CD4-positive, alpha-beta memory T cell (primary cell): ENCODE measurements around the gene MMP10. TPM values are rescaled to one million over a fixed set of nuclear protein-coding genes. Genes with fewer than 3 reads are reported as not detected.

ENCODE experiments used
- CTCF ChIA-PET: fragments of 350-600 bp; sonication (Branson Sonifier 250); formaldehyde crosslinking; loops from one replicate; lab custom pipeline; 2021; ENCODE audit warnings: inconsistent platforms; ENCODE audit not compliant: partially characterized antibody; lab: Charles Lee
- POLR2A ChIA-PET: fragments of 350-600 bp; sonication (Branson Sonifier 250); formaldehyde crosslinking; loops from one replicate; lab custom pipeline; 2021; ENCODE audit not compliant: partially characterized antibody; lab: Charles Lee
- DNase-seq, 5 donors: peaks; one replicate each; pipeline versions ENCODE4 v3.0.0 to v3.0.0-alpha.2; 2020 to 2022; ENCODE audit warnings: mixed read lengths in 1 of 5
- H3K27ac ChIP-seq: one replicate; pipeline ENCODE4 v1.7.0; 2013; ENCODE audit warnings: low read depth, low read length
- H3K27me3 ChIP-seq: 2 replicates; pipeline ENCODE4 v1.7.0; 2013; ENCODE audit warnings: mild to moderate bottlenecking, low read length, moderate library complexity; ENCODE audit not compliant: insufficient read depth
- H3K36me3 ChIP-seq: 2 replicates; pipeline ENCODE4 v1.7.0; 2013; ENCODE audit warnings: mild to moderate bottlenecking, low read length, moderate library complexity; ENCODE audit not compliant: insufficient read depth
- H3K4me1 ChIP-seq: 2 replicates; pipeline ENCODE4 v1.7.0; 2013; ENCODE audit warnings: mild to moderate bottlenecking, low read length, moderate library complexity; ENCODE audit not compliant: insufficient read depth
- H3K4me3 ChIP-seq, 2 donors: one replicate each; pipeline ENCODE4 v1.7.0; 2013; ENCODE audit warnings: low read length in 2 of 2, mild to moderate bottlenecking in 1 of 2
- H3K9me3 ChIP-seq, 2 donors: one replicate each; pipeline ENCODE4 v1.7.0; 2013; ENCODE audit warnings: low read length in 2 of 2, control low read depth in 1 of 2; ENCODE audit not compliant: control insufficient read depth in 1 of 2
- H3K27ac Mint-ChIP-seq, 7 donors: one replicate each; pipeline ENCODE4 v1.8.0; 2020 to 2021; ENCODE audit warnings: mixed read lengths in 7 of 7, mild to moderate bottlenecking in 6 of 7, inconsistent platforms in 3 of 7, moderate library complexity in 3 of 7
- H3K27me3 Mint-ChIP-seq, 2 donors: one replicate each; pipeline ENCODE4 v1.8.0; 2020 to 2021; ENCODE audit warnings: mixed read lengths in 2 of 2
- H3K36me3 Mint-ChIP-seq, 2 donors: one replicate each; pipeline ENCODE4 v1.8.0; 2020 to 2021; ENCODE audit warnings: mixed read lengths in 2 of 2, inconsistent platforms in 1 of 2, mild to moderate bottlenecking in 1 of 2
- H3K4me1 Mint-ChIP-seq, 4 donors: one replicate each; pipeline ENCODE4 v1.8.0; 2020 to 2021; ENCODE audit warnings: mixed read lengths in 4 of 4, mild to moderate bottlenecking in 1 of 4
- H3K4me3 Mint-ChIP-seq, 8 donors: one replicate each; pipeline ENCODE4 v1.8.0; 2020 to 2021; ENCODE audit warnings: mixed read lengths in 8 of 8, mild to moderate bottlenecking in 7 of 8, moderate library complexity in 6 of 8, inconsistent platforms in 3 of 8
- H3K9me3 Mint-ChIP-seq, 8 donors: one replicate each; pipeline ENCODE4 v1.8.0; 2020 to 2021; ENCODE audit warnings: mixed read lengths in 8 of 8, mild to moderate bottlenecking in 5 of 8, inconsistent platforms in 3 of 8, moderate library complexity in 1 of 8
- intact Hi-C: fragments of 100-400 bp; cut with micrococcal nuclease; formaldehyde crosslinking; loops from one replicate; pipeline ENCODE4 v1.15.1; 2023
- polyA plus RNA-seq, 2 donors: library from polyadenylated mRNA; unstranded; fragments of 300-500 nt; fragmentation: Illumina TruSeq; gene quantifications; one replicate each; pipeline ENCODE4 v1.2.3, GENCODE V29; 2021
- total RNA-seq, 2 experiments: library from RNA; stranded (reverse); gene quantifications; one replicate each; pipeline ENCODE4 v1.2.3, GENCODE V29; 2021

MMP10 gene
- total and polyA plus RNA-seq, 4 experiments from 2014 or later: not detected

GRCh38 chr11:102783016-102783415, 2.6 kb upstream of the MMP10 start:
- no peak overlapping the region for H3K4me3 Mint-ChIP-seq
- H3K9me3 ChIP-seq: no peaks in the 10 kb centered on the region
- no peak overlapping the region for H3K27ac Mint-ChIP-seq
- H3K27ac ChIP-seq: no peak overlapping the region
- peaks cover 4 to 5% of the 10 kb centered on the region in 2 donors for H3K27me3 Mint-ChIP-seq
- H3K4me1 ChIP-seq: no peaks in the 10 kb centered on the region
- H3K36me3 ChIP-seq: no peaks in the 10 kb centered on the region
- H3K9me3 Mint-ChIP-seq: peaks cover 0 to 2% (median 0%) of the 10 kb centered on the region in 8 donors
- H3K4me3 ChIP-seq: no peak overlapping the region
- CTCF ChIA-PET: interaction anchor here (1.0 kb wide), 1 partner anchor 54 kb away, joined by 3 read pairs; no protein-coding TSS in a partner anchor
- H3K36me3 Mint-ChIP-seq: no peaks in the 10 kb centered on the region
- intact Hi-C loops: no loop called here
- no peaks in the 10 kb centered on the region for H3K4me1 Mint-ChIP-seq
- no peak for DNase-seq
- no peaks in the 10 kb centered on the region for H3K27me3 ChIP-seq
- POLR2A ChIA-PET: no interaction called here

DNA sequence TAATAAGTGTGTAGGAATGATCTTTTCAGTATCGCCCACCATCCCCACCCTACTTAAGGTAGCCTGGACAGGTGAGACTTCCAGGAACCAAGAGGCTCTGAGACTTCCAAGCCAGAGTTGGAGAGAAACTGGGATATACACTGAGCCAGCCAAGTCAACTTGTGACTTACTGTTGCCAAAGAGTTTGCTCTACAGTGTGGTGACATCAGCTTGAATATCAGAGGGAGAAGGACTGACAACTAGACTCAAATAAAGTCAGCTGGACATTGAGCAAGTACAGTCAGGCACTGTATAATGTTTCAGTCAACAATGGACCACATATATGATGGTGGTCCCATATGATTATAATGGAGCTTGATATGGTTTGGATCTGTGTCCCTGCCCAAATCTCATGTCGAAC, 1.2 kb upstream of the MMP10 start:
- no peak overlapping the region for H3K4me3 ChIP-seq
- no peaks in the 10 kb centered on the region for H3K4me1 ChIP-seq
- no peak overlapping the region for H3K27ac Mint-ChIP-seq
- peaks cover 5% of the 10 kb centered on the region in 2 donors for H3K27me3 Mint-ChIP-seq
- DNase-seq: no peak
- no peaks in the 10 kb centered on the region for H3K36me3 ChIP-seq
- H3K4me3 Mint-ChIP-seq: no peak overlapping the region
- ChIA-PET POLR2A (no interaction called here), CTCF (no interaction called here)
- no peaks in the 10 kb centered on the region for H3K4me1 Mint-ChIP-seq
- peaks cover 0 to 2% (median 0%) of the 10 kb centered on the region in 8 donors for H3K9me3 Mint-ChIP-seq
- H3K27me3 ChIP-seq: no peaks in the 10 kb centered on the region
- H3K27ac ChIP-seq: no peak overlapping the region
- no peaks in the 10 kb centered on the region for H3K36me3 Mint-ChIP-seq
- intact Hi-C loops: no loop called here
- H3K9me3 ChIP-seq: no peaks in the 10 kb centered on the region

DNA sequence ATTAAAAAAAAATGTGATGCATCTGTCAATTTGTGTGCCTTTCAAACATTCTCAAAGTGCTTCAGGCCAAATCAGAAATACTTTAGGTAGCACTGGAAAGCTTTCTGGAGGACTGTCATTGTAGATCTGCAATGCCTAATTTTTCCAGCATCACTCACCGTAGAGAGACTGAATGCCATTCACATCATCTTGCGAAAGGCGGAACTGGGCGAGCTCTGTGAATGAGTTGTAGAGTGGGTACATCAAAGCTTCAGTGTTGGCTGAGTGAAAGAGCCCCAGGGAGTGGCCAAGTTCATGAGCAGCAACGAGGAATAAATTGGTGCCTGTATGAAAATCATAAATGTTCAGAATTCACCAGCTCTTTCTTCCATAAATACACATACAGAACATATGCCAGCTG, 4.0 kb downstream of the MMP10 start:
- ChIA-PET CTCF (no interaction called here), POLR2A (no interaction called here)
- H3K4me1 ChIP-seq: no peaks in the 10 kb centered on the region
- no peaks in the 10 kb centered on the region for H3K36me3 Mint-ChIP-seq
- no peaks in the 10 kb centered on the region for H3K9me3 ChIP-seq
- H3K27me3 Mint-ChIP-seq: peaks cover 2 to 7% of the 10 kb centered on the region in 2 donors
- intact Hi-C loops: no loop called here
- no peak overlapping the region for H3K27ac Mint-ChIP-seq
- no peaks in the 10 kb centered on the region for H3K9me3 Mint-ChIP-seq
- no peaks in the 10 kb centered on the region for H3K4me1 Mint-ChIP-seq
- no peaks in the 10 kb centered on the region for H3K27me3 ChIP-seq
- H3K27ac ChIP-seq: no peak overlapping the region
- H3K36me3 ChIP-seq: no peaks in the 10 kb centered on the region
- no peak overlapping the region for H3K4me3 ChIP-seq
- DNase-seq: no peak
- H3K4me3 Mint-ChIP-seq: no peak overlapping the region

GRCh38 chr11:102773386-102773785, 7.0 kb downstream of the MMP10 start:
- CTCF ChIA-PET: no interaction called here
- H3K4me1 Mint-ChIP-seq: no peaks in the 10 kb centered on the region
- no peak overlapping the region for H3K4me3 Mint-ChIP-seq
- intact Hi-C loops: no loop called here
- no peak overlapping the region for H3K27ac Mint-ChIP-seq
- DNase-seq: no peak
- H3K27me3 Mint-ChIP-seq: peaks cover 6 to 10% of the 10 kb centered on the region in 2 donors
- H3K27ac ChIP-seq: no peak overlapping the region
- H3K36me3 ChIP-seq: no peaks in the 10 kb centered on the region
- H3K4me1 ChIP-seq: no peaks in the 10 kb centered on the region
- no peaks in the 10 kb centered on the region for H3K9me3 ChIP-seq
- H3K9me3 Mint-ChIP-seq: peaks cover 0 to 2% (median 0%) of the 10 kb centered on the region in 8 donors
- H3K36me3 Mint-ChIP-seq: no peaks in the 10 kb centered on the region
- no peaks in the 10 kb centered on the region for H3K27me3 ChIP-seq
- no peak overlapping the region for H3K4me3 ChIP-seq
- POLR2A ChIA-PET: no interaction called here

DNA sequence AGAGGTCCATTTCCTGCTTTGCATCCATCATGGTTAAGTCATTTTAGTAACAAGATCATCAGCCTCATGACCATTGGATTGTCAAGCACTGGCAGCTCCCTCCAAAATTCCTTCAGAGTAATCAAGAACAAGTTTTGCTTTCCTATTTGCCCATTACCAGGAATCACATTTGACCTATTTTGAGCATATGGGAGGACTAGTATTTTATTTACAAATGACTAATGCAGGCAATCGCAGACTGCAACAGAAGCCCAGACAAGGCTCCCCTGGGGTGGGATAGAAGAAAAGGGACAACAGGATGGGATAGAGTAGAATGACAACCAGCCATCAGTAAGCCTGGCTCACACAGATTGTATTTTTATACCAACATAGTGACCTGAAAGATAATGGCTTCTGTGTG, 9.1 kb downstream of the MMP10 start:
- Mint-ChIP-seq H3K9me3 (peaks cover 0 to 2% (median 0%) of the 10 kb centered on the region in 8 donors), H3K27me3 (peaks cover 9 to 11% of the 10 kb centered on the region in 2 donors), H3K27ac (no peak overlapping the region), H3K4me3 (no peak overlapping the region), H3K4me1 (no peaks in the 10 kb centered on the region), H3K36me3 (no peaks in the 10 kb centered on the region)
- no peak overlapping the region for H3K27ac ChIP-seq
- no peak for DNase-seq
- no peaks in the 10 kb centered on the region for H3K9me3 ChIP-seq
- intact Hi-C loops: no loop called here
- no peaks in the 10 kb centered on the region for H3K4me1 ChIP-seq
- H3K36me3 ChIP-seq: no peaks in the 10 kb centered on the region
- no peak overlapping the region for H3K4me3 ChIP-seq
- ChIA-PET POLR2A (no interaction called here), CTCF (no interaction called here)
- H3K27me3 ChIP-seq: no peaks in the 10 kb centered on the region

DNA sequence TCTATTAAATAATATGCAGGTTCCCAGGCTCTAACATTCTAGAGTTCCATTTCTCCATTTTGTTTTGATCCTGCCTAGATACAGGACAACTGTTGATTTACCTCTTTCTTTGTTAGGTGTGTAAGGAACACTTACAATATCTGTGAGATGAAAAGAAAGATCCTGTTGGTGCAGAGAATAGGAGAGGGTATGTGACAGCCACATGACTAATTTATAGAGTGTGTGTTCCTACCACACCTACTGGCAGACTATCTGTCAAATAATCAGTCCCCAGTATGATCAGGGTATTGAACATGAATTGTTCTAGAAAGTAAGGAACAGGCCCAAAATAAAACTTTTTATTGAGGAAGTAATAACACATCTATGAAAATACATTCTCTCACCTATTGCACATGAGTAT, 10.2 kb downstream of the MMP10 start:
- peaks cover 0 to 2% (median 0%) of the 10 kb centered on the region in 8 donors for H3K9me3 Mint-ChIP-seq
- Histone ChIP-seq H3K9me3 (no peaks in the 10 kb centered on the region), H3K27ac (no peak overlapping the region), H3K4me3 (no peak overlapping the region), H3K36me3 (no peaks in the 10 kb centered on the region), H3K4me1 (no peaks in the 10 kb centered on the region), H3K27me3 (no peaks in the 10 kb centered on the region)
- H3K36me3 Mint-ChIP-seq: no peaks in the 10 kb centered on the region
- ChIA-PET CTCF (no interaction called here), POLR2A (no interaction called here)
- DNase-seq: no peak
- H3K27ac Mint-ChIP-seq: no peak overlapping the region
- no peak overlapping the region for H3K4me3 Mint-ChIP-seq
- H3K4me1 Mint-ChIP-seq: no peaks in the 10 kb centered on the region
- peaks cover 9 to 11% of the 10 kb centered on the region in 2 donors for H3K27me3 Mint-ChIP-seq
- intact Hi-C loops: no loop called here

DNA sequence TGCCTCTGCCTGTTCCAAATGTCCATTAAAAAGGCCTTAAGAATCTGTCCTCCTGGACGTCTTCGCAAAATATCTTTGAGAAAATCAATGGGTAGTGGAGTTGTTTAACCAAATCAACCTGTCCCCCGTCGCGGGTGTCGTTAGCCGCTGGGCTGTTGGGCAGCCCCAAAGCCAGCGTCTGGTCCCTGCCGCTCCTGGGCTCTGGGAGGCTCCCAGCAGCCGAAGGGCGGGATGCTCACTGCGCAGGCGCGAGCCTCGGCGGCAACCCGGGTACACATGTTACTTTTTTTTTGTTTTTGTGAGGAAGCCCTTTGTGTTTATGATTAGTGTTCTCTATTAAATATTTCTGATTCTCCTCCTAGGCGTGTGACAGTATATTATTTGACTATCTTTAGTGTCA, 12.6 kb downstream of the MMP10 start:
- peaks cover 0 to 2% (median 0%) of the 10 kb centered on the region in 8 donors for H3K9me3 Mint-ChIP-seq
- no peaks in the 10 kb centered on the region for H3K4me1 ChIP-seq
- H3K4me3 ChIP-seq: no peak overlapping the region
- H3K27me3 Mint-ChIP-seq: peaks cover 3 to 10% of the 10 kb centered on the region in 2 donors
- DNase-seq: no peak
- no peaks in the 10 kb centered on the region for H3K27me3 ChIP-seq
- POLR2A ChIA-PET: no interaction called here
- no peaks in the 10 kb centered on the region for H3K9me3 ChIP-seq
- CTCF ChIA-PET: no interaction called here
- intact Hi-C loops: no loop called here
- H3K36me3 ChIP-seq: no peaks in the 10 kb centered on the region
- no peak overlapping the region for H3K4me3 Mint-ChIP-seq
- no peaks in the 10 kb centered on the region for H3K4me1 Mint-ChIP-seq
- no peak overlapping the region for H3K27ac ChIP-seq
- no peaks in the 10 kb centered on the region for H3K36me3 Mint-ChIP-seq
- no peak overlapping the region for H3K27ac Mint-ChIP-seq

GRCh38 chr11:102763440-102763839, 17.0 kb downstream of the MMP10 start:
- Mint-ChIP-seq H3K27me3 (peaks cover 2 to 8% of the 10 kb centered on the region in 2 donors), H3K4me3 (no peak overlapping the region), H3K9me3 (peaks cover 0 to 2% (median 0%) of the 10 kb centered on the region in 8 donors), H3K4me1 (peaks cover 0 to 1% (median 0%) of the 10 kb centered on the region in 4 donors), H3K27ac (no peak overlapping the region), H3K36me3 (no peaks in the 10 kb centered on the region)
- Histone ChIP-seq H3K36me3 (no peaks in the 10 kb centered on the region), H3K4me1 (no peaks in the 10 kb centered on the region), H3K4me3 (no peak overlapping the region), H3K9me3 (no peaks in the 10 kb centered on the region), H3K27me3 (no peaks in the 10 kb centered on the region), H3K27ac (no peak overlapping the region)
- no peak for DNase-seq
- ChIA-PET POLR2A (no interaction called here), CTCF (no interaction called here)
- intact Hi-C loops: no loop called here
